Inferior parietal cortex (tissue), 1 donor: ENCODE data around the gene CCDC196.
"Not testable (repeated sequence)": the region's sequence is repeated elsewhere in the genome, so short reads cannot be mapped to it uniquely, and the experiment has no call there.

ENCODE experiments used
- DNase-seq: peaks from one replicate; pipeline ENCODE4 v3.0.0-alpha.2; 2016; ENCODE audit errors: extremely low spot score

Gene CCDC196

DNA sequence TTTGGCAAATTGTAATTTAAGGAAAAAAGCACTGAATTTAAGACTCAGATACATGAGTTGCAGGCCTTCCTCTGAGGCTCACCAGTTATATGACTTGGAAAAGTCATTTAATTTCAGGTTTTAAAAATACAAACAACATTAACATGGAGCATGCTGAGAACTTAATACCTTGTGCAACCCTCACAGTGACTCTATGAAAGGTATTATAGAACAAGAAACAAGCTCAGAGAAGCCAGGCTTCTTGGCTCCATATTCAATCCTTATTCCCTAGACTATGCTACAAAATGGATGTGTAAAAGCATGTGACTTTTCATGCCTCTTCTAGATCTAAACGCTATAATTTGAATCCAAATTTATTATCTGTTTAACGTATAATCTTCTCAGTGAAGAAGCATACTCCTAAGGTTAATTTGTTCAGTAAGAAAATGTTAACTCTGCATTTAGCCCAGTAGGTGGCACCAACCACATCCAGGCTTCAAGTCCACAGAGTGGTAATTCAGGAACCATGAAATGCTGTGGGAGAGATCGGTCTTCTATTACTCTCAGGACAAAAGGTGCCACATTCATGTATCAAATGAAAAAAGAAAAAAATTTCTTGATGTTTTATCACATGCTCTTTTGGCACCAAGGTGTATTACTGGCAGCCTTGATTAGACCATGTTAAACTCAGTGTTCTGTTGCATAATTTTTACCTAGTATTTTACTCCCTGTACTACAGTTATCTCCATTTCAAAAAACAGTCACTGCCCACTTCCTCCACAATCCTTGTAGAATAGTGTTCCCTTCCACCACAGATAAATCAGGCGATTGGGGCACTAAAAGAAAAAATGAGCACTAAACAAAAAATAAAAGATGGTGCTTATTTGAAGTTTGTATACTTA is 9.3 kb downstream of the CCDC196 start:
- peak; percentile 84 for DNase-seq

DNA sequence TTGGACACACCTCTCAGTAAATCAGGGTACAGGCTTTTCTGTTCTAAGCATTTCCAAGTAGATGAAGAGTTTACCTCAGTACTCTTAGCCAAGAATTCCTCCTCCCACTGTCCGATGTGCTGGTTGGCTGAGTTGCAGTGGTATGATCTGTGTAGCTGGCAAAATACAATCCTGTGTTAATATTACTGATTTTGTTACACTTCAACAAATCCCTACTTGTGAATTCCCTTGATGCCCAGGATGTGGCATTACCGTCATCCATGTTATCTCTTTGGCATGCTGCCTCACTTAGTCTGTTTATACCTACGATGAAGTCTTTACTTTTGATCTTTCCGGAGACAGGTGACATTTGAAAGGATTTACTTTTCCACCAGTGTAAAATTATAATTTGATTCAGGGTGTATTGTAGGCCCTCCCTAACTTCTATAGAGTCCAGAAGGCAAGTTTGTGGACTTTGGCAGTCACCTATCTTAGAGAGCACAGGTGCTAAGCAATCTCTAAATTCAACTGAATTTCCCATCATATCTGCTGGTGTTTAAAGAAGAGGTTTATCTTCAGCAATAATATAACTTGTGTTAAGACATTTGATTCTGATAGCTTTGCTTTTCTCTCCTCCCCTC is 10.1 kb downstream of the CCDC196 start:
- no peak for DNase-seq

DNA sequence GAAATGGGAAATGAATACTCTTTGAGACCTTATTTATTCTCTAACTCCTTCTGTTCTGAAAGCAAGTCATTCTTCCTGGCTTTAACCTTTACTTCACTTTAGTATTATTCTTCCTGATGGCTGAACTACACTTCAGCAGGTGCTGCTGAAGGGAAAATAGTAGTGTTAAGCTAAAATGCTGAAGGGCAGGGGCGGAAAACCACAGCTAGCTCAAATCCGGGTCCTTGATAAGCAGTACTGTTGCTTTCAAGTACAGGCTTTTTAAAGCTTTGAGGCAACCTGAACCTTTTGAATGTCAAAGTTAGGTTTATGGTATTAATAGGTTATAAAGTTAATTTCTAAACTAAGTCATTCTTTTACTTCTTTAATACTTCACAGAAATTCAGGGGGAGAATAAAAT is 10.7 kb downstream of the CCDC196 start:
- DNase-seq, result no peak

DNA sequence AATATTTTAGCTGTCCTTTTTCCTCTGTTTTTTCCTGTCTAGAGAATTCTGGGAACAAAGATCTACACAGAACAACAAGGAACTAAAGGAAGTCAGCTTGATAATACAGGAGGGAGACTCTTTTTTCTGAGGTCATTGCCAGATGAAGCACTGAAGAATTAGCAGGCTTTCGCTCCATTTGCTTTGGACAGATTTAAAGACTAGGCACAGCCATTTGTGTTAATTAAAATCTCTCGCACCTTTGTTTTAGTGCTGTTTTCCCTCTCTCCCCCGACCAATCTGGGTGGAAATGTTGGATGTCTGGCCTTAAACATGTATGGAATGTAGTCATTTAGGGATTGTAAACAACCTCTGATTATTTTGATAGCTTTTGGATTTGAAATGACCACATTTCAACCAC is 12.1 kb downstream of the CCDC196 start:
- DNase-seq, result no peak

DNA sequence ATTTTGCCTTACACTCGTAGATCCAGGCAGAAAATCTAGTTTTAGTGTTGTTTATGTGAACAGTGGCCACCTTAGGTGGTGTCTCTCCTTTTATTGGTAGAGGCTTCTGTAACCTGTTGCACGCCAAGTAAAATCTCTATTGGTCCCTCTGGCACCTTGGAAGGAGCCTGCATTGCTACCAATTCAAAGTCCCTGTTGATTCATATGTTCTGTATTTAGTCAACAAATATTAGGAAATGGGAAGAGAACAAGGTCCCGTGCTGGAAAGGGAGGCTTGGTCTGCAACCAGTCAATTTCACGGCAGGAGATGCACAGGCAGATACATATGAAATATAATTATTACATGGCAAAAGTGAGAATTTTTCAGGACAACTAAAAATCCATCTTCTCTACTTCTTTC is 15.4 kb downstream of the CCDC196 start:
- no peak for DNase-seq

DNA sequence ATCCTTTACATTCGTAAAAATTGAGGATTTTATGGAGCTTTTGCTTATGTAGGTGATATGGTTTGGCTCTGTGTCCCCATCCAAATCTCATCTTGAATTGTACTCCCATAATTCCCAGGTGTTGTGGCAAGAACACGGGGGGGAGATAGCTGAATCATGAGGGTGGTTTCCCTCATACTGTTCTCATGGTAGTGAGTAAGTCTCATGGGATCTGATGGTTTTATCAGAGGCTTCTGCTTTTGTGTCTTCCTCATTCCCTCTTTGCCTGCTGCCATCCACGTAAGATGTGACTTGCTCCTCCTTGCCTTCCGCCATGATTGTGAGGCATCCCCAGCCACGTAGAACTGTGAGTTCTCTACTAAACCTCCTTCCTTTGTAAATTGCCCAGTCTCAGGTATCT is 16.7 kb downstream of the CCDC196 start:
- not testable (repeated sequence) for DNase-seq

DNA sequence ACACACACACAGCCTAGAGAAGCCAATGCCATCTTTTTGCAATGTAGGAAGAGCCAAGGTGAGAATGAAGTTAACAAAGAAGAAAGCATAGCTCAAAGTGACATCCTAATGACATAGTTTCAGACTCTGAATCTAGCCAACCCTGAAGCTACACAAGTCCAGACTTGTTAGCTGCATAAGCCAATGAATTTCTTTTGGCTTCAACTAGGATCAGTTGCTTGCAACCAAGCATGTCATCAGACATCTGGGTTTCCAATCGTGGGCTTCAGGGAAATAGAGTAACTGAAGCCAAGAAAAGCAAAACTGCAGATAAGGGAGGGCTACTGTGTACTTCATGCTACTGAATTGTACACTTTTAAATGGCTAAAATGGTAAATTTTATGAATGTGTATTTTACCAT is 17.4 kb downstream of the CCDC196 start:
- no peak for DNase-seq

DNA sequence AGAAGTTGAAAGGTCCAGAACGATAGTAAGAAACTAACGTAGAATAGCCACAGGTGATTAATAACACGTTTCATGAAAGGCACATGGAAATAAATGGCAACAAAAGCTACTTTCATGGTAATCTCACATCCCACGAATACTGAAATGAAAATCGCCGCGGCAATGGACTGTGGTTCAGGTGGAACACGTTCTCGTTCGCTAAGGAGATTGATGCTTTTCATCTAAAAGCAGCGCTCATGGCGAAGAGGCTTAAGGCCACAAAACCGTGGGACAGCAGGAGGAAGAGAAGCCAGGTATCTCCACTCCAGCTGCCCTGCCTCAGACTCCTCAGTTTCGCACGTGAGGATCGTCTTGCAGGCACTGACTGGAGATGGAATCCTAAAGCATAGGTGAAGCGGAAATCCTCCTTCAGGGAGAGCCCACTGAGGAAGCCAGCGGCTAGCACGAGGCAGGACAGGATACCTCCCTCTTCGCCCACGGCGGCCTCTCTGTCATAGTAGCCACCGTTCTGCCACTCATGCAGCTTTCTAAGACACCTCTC is 21.1 kb downstream of the CCDC196 start:
- DNase-seq, result no peak

DNA sequence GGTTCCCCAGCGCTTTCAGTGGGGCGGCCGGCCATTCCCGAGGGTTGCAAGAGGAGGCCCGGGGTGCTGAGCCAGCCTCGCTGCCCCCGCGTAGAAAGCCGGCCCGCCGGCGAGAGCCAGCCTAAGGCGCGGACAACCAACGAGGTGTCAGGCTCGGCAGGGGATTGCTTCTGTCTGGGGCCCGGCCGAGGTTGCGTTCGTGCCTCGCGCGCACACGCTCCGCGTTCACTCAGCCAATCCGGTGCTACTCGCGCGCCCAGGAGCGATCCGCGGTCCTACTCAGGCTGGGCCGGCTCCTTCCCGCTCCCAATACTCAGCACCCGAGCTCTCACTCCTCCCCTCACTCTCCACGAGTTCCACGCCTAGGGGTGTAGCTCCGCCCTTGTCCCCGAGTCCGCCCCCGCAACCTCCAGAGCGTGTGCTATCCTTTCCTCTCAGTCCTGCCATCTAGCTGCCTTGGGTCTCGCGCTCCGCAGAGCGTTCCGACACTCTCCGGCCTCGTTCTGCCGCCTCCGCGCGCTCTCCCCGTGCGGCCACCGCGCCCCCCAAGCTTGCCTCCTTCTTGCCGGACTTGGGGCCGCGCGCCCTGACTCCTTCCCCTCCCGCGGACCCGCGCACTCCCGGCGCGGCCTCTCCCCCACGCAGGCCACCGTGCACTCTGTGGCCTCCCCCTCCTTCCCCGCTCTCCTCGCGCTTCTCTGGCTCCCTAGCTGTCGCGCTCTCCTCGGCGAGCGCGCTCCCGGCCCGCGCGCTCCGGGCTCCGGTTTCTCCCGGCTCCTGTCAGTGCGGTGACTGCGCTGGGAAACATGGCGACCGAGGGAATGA is 21.8 kb downstream of the CCDC196 start, which contains the start of gene GPHN:
TSS of gene GPHN (plus strand) at position 426 of the 825 bp plus-strand sequence.
- peak; percentile 94 for DNase-seq

DNA sequence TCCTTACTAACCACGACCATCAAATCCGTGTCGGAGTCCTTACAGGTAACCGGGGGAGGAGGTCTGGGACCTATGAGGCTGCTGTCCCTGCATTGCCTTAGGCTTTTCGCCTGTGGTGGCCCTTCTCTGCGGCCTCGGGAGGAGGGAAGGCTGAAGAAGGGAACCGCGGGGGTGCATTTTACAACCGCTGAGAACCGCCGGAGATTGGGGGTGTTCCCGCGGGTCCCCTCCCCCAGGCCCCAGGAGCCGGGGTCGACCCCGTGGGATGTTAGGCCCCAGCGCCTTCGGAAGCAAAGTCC is 22.3 kb downstream of the CCDC196 start:
- no peak for DNase-seq

DNA sequence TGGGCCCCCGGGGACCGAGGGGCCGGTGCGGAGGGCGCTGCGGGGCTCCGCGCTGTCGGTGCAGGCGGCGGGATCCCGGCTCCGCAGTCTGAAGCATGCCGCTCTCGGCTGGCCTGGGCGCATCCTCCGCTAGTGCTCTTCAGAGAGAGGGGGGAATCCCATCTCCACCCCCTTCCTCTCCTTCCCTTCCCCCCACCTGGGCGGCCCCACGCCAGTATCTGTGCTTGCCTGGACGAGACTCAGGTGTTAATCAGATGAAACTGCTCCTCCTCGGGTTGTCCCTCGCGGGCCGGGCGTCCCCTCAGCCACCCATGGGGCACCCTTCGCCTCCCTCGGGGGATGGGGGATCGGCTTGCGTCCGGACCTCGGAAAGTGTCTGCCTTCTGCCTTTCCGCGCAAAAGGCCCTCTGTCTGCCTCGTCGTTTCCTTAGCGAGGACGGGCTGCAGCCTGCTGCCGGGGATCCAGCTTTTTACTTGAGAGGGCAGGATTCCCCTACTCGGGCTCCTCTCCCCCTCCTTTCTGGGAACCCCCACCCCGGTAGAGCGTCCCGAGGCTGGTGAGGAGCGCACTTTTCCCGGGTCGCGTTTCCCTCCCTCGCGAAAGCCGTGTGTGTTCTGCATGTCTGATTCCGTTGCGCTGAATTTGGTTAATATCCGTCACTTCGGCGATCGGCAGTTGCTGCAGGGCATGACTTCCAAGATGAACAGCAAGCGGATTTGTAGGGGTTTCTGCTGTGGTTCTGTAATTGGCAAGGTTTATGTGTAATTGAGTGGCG is 22.9 kb downstream of the CCDC196 start:
- DNase-seq, result peak; percentile 36

DNA sequence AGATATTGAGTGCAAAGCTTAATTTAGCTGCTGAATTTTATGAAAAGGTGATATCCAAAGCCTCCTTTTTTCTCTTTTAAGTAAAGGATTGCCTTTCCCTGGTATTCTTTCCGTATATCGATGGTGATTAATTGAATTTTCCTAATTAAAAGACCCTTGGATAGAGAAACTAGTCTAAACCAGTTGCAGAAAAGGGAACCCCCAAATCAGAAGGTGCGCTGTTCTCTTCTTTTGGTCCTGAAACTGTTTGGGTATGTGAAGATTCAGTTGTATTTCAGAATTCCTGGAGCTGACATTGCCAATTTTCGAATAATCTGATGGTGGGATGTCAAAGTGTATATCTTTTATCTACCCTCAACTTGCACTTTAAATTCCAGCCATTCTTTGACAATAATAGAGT is 23.7 kb downstream of the CCDC196 start:
- DNase-seq, result no peak

DNA sequence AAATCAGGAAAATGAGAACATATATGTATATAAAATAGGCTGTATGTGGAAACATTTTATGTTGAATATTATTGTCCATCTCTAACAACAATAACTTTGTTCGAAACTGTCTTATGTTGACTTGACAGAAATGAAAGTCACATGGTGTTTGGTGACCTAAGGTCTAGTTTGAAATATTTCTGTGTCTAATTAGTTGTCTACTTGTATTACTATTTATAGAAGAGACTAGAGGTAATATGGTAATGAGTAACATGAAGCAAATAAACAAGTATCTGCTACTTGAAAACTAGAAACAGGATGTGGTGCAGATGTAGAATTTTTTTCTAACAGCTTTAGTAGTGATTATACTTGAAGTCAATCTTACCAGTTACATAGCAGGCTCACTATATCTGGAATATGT is 25.7 kb downstream of the CCDC196 start:
- DNase-seq, result no peak

DNA sequence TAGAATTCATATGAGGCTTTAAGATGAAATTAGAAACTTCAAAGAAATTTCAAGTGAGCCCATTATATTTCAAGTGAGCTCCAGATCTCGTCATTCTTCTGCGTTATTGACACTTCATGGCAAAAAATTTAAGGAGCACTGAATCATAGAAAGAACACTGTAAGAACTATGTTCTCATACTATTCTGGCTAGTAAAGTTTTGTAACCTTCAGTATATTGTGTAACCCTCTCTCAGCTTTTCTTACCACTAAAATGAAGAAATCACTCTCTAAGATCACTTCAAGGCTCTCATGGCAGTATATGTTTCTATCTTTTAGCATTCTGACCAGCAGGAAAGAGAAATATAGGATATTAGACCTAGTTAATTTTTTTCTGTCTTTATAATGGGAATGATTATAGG is 28.0 kb downstream of the CCDC196 start:
- no peak for DNase-seq

DNA sequence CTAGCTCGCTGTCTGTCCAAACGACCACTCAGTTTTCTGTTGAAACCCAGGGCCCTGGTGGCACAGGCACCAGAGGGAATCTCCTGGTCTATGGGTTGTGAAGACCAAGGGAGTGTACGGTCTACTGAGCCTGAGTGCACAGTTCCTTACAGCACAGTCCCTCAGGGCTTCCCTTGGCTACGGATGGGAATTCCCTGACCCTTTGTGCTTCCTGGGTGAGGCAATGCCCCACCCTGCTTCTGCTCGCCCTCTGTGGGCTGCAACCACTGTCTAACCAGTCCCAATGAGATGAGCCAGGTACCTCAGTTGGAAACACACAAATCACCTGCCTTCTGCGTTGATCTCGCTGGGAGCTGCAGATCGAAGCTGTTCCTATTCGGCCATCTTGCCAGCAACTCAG is 44.4 kb downstream of the CCDC196 start:
- DNase-seq, result no peak

DNA sequence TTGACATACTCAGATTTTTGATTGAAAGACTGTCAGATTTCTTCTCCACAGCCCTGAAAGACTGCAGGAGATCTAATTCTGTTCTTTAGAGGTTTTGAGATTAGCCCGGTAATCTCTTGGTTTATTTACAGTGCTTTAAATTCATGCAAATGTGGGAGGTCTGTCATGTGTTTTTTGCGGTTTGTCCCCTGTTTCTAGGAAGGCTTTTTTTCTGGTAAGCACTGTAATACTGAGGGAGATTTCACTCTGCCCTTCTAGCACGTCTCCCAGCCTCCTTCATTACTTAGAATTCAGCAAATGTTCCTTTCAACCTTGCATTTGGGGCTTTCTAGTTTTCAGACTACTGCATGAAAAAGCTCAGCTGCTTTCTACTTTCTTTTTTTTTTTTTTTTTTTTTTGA is 52.9 kb downstream of the CCDC196 start:
- no peak for DNase-seq

DNA sequence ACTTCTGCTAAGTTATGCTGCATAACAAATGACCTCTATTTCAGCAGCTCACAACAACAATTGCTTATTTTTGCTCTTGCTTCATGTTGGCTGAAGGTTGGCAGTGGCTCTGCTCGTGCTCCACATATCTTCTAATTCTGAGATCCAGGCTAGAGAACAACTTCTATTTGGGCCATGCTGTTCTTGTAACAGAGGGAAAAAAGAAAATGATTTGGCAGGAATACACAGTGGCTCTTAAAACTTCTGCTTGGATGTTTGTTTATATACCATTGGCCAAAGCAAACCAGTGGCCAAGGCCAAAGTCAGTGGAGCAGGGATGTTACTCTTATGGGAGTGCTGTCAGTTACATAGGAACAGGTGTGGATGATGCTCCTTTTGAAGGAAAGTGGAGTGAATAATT is 53.9 kb downstream of the CCDC196 start:
- peak; percentile 31 for DNase-seq

DNA sequence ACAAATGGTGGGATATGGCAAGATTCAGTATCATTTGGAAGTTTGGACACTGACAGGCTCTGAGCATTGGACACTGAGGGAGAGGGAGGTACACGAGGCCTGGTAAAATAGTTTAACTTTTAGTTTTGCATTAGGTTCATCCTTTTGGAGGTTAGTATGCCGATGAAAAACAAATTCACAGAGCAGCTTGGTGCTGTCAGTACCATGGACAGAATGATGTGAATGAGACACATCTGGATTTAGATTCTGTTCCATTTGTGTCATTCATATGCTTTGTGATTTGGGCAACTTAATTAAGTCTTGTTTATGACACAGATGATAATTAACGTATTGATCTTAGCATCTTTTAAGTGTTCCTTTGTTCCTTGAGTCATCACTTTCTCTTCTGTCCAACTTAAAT is 55.5 kb downstream of the CCDC196 start:
- DNase-seq, result no peak

DNA sequence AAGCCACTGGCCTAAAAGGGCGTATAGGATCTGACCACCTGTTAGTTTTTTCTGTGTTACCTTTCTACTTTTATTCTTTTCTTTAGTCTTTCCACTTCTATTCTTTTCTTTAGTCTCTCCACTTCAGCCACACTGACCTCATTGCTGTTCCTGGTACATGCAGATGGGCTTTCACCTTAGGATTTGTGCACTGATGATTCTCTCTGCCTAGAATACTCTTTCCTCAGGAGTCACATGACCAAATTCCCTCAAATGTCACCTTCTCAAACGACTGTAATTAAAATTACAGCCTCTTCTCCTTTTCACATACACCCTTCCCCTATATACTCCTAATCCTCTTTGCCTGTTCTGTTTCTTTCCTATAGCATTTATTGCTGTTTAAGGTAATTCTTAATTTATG is 57.8 kb downstream of the CCDC196 start:
- no peak for DNase-seq

DNA sequence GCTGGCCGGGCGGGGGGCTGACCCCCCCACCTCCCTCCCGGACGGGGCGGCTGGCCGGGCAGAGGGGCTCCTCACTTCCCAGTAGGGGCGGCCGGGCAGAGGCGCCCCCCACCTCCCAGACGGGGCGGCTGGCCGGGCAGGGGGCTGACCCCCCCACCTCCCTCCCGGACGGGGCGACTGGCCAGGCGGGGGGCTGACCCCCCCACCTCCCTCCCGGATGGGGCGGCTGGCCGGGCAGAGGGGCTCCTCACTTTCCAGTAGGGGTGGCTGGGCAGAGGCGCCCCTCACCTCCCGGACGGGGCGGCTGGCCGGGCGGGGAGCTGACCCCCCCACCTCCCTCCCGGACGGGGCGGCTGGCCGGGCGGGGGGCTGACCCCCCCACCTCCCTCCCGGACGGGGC is 59.0 kb downstream of the CCDC196 start:
- DNase-seq, result not testable (repeated sequence)

DNA sequence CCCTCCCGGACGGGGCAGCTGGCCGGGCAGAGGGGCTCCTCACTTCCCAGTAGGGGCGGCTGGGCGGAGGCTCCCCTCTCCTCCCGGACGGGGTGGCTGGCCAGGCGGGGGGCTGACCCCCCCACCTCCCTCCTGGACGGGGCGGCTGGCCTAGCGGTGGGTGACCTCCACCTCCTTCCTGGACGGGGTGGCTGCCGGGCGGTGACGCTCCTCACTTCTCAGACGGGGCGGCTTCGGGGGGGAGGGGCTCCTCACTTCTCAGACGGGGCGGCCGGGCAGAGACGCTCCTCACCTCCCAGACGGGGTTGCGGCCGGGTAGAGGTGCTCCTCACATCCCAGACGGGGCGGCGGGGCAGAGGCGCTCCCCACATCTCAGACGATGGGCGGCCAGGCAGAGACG is 59.6 kb downstream of the CCDC196 start:
- not testable (repeated sequence) for DNase-seq
